Motor neuron (in vitro differentiated cells): Measurements from ENCODE around the gene RBMS3. TPM values are rescaled to one million over a fixed set of nuclear protein-coding genes. Genes with fewer than 3 reads are reported as not detected.

ENCODE experiments used
- ATAC-seq, 8 experiments: fragments of 200-7000 bp; cut with Tn5 transposase; replicated peaks in 6 of 8; 2 replicates each; pipeline ENCODE4 v1.8.0; 2021; ENCODE audit warnings: mild to moderate bottlenecking in 8 of 8, moderate library complexity in 8 of 8
- H3K27ac ChIP-seq, 2 donors: fragments of 250-450 bp; sonication (Bioruptor Pico); 2 replicates each; pipeline ENCODE4 v1.9.0; 2021; ENCODE audit warnings: antibody characterized with exemption in 2 of 2, mild to moderate bottlenecking in 2 of 2, moderate library complexity in 1 of 2
- H3K4me1 ChIP-seq, 2 donors: fragments of 250-450 bp; sonication (Bioruptor Pico); replicated peaks in 1 of 2; 2 replicates each; pipeline ENCODE4 v1.6.1; 2021; ENCODE audit warnings: antibody characterized with exemption in 2 of 2, mild to moderate bottlenecking in 2 of 2, moderate library complexity in 1 of 2
- H3K4me3 ChIP-seq, 5 donors: fragments of 250-450 bp; sonication (Bioruptor Pico); 2 replicates each; pipeline ENCODE4 v1.9.0; 2021; ENCODE audit warnings: antibody characterized with exemption in 5 of 5, mild to moderate bottlenecking in 5 of 5, moderate library complexity in 4 of 5
- WGBS, 10 experiments: fragments of 450-650 bp; shearing (Covaris generic); methylation state at CpG; one replicate each; pipeline ENCODE4 v1.0.0; 2022; 5-methylcytosine and 5-hydroxymethylcytosine counted together
- in situ Hi-C, 9 experiments: fragments of 400-800 bp; cut with MboI; loops; one replicate each; pipeline ENCODE4 v1.15.0; 2021; ENCODE audit warnings: low sequenced_read_pairs in 9 of 9, low pct_unique_long_range_greater_than_20kb in 2 of 9; ENCODE audit not compliant: unreplicated experiment in 9 of 9
- total RNA-seq, 8 experiments: library from RNA; unstranded; fragments of 300-600 nt; gene quantifications; 2 replicates each; pipeline versions ENCODE4 v1.2.3 to v1.2.4, GENCODE V29; 2022

Gene RBMS3
- total RNA-seq, 8 experiments from 2014 or later, result 11.0 to 63.7 (median 16.7) TPM

- WGBS, 10 experiments, result 86 to 100% (median 100%) methylated on average over 1 of the region's 1 CpG; no CpG with 5 or more reads in 3 of the 10 experiments
- in situ Hi-C loops, result no loop called here
- Histone ChIP-seq H3K4me3 (no peak overlapping the region), H3K4me1 (no peaks in the 10 kb centered on the region), H3K27ac (no peak overlapping the region)
- no peak for ATAC-seq
Observed at GRCh38 chr3:29481249-29481648, 200.4 kb downstream of the RBMS3 start.

- Histone ChIP-seq H3K4me1 (no peaks in the 10 kb centered on the region), H3K4me3 (no peak overlapping the region), H3K27ac (no peak overlapping the region)
- ATAC-seq, result no peak
- WGBS, 10 experiments, result 75 to 100% (median 100%) methylated on average over 1 to 3 of the region's 3 CpGs
- in situ Hi-C loops, result no loop called here
Observed at GRCh38 chr3:29481969-29482767, 201.3 kb downstream of the RBMS3 start.

- no peak for ATAC-seq
- in situ Hi-C loops, result no loop called here
- WGBS, 10 experiments, result 50 to 100% (median 84%) methylated on average over 1 to 2 of the region's 2 CpGs
- H3K4me1 ChIP-seq, result no peaks in the 10 kb centered on the region
- H3K4me3 ChIP-seq, result no peak overlapping the region
- no peak overlapping the region for H3K27ac ChIP-seq
Observed at GRCh38 chr3:29484633-29485032, 203.8 kb downstream of the RBMS3 start.

- H3K27ac ChIP-seq, result no peak overlapping the region
- no peak overlapping the region for H3K4me3 ChIP-seq
- H3K4me1 ChIP-seq, result no peaks in the 10 kb centered on the region
- ATAC-seq, result peak in 2 of 8 experiments; percentile 55 to 89
- in situ Hi-C loops, result no loop called here
- 56 to 100% (median 93%) methylated on average over 1 to 5 of the region's 5 CpGs; no CpG with 5 or more reads in 1 of the 10 experiments for WGBS, 10 experiments
Observed at GRCh38 chr3:29486096-29486495, 205.2 kb downstream of the RBMS3 start.

GRCh38 chr3:29486917-29487316 lies 206.0 kb downstream of the RBMS3 start:
- no peak for ATAC-seq
- no peaks in the 10 kb centered on the region for H3K4me1 ChIP-seq
- no peak overlapping the region for H3K4me3 ChIP-seq
- in situ Hi-C loops, result no loop called here
- H3K27ac ChIP-seq, result no peak overlapping the region
- WGBS, 10 experiments, result 65 to 100% (median 88%) methylated on average over 1 to 2 of the region's 2 CpGs

- in situ Hi-C loops, result no loop called here
- WGBS, 10 experiments, result 67 to 100% (median 81%) methylated on average over 1 of the region's 1 CpG; no CpG with 5 or more reads in 2 of the 10 experiments
- peak in 1 of 8 experiments; percentile 42 for ATAC-seq
Observed at GRCh38 chr3:29488922-29489321, 208.1 kb downstream of the RBMS3 start.

GRCh38 chr3:29493109-29493508 lies 212.2 kb downstream of the RBMS3 start:
- WGBS, 10 experiments, result 25 to 100% (median 94%) methylated on average over 1 to 3 of the region's 3 CpGs; no CpG with 5 or more reads in 2 of the 10 experiments
- no peak for ATAC-seq
- in situ Hi-C loops, result no loop called here
- H3K4me1 ChIP-seq, result no peaks in the 10 kb centered on the region
- no peak overlapping the region for H3K27ac ChIP-seq
- no peak overlapping the region for H3K4me3 ChIP-seq

More at GRCh38 chr3:29488922-29489321, 208.1 kb downstream of the RBMS3 start:
- H3K4me1 ChIP-seq, result no peaks in the 10 kb centered on the region
- no peak overlapping the region for H3K4me3 ChIP-seq
- no peak overlapping the region for H3K27ac ChIP-seq

- no peaks in the 10 kb centered on the region for H3K4me1 ChIP-seq
- peak in 2 of 8 experiments; percentile 78 to 93 for ATAC-seq
- H3K27ac ChIP-seq, result no peak overlapping the region
- WGBS, 10 experiments, result 17 to 91% (median 62%) methylated on average over 1 to 6 of the region's 6 CpGs
- no peak overlapping the region for H3K4me3 ChIP-seq
- in situ Hi-C loops, result no loop called here
Observed at GRCh38 chr3:29494305-29495036, 213.6 kb downstream of the RBMS3 start.

GRCh38 chr3:29497282-29497681 lies 216.4 kb downstream of the RBMS3 start:
- 79 to 100% (median 97%) methylated on average over 2 to 5 of the region's 5 CpGs for WGBS, 10 experiments
- in situ Hi-C loops, result no loop called here
- Histone ChIP-seq H3K4me1 (no peaks in the 10 kb centered on the region), H3K27ac (no peak overlapping the region), H3K4me3 (no peak overlapping the region)
- ATAC-seq, result no peak

GRCh38 chr3:29502771-29503170 lies 221.9 kb downstream of the RBMS3 start:
- no peak overlapping the region for H3K4me3 ChIP-seq
- in situ Hi-C loops, result no loop called here
- ATAC-seq, result no peak
- H3K27ac ChIP-seq, result no peak overlapping the region
- H3K4me1 ChIP-seq, result no peaks in the 10 kb centered on the region
- WGBS, 10 experiments, result 0 to 100% (median 49%) methylated on average over 1 to 2 of the region's 2 CpGs; no CpG with 5 or more reads in 1 of the 10 experiments

GRCh38 chr3:29503314-29503713 lies 222.4 kb downstream of the RBMS3 start:
- WGBS, 10 experiments, result 56 to 93% (median 81%) methylated on average over 1 to 3 of the region's 3 CpGs
- no peak for ATAC-seq
- in situ Hi-C loops, result no loop called here
- Histone ChIP-seq H3K4me1 (no peaks in the 10 kb centered on the region), H3K4me3 (no peak overlapping the region), H3K27ac (no peak overlapping the region)

GRCh38 chr3:29503958-29504357 lies 223.1 kb downstream of the RBMS3 start:
- no peak overlapping the region for H3K4me3 ChIP-seq
- in situ Hi-C loops, result no loop called here
- WGBS, 10 experiments, result 50 to 100% (median 89%) methylated on average over 1 to 3 of the region's 3 CpGs; no CpG with 5 or more reads in 1 of the 10 experiments
- no peak overlapping the region for H3K27ac ChIP-seq
- H3K4me1 ChIP-seq, result no peaks in the 10 kb centered on the region
- no peak for ATAC-seq

- H3K4me3 ChIP-seq, result no peak overlapping the region
- no peak overlapping the region for H3K27ac ChIP-seq
- in situ Hi-C loops, result no loop called here
- no peak for ATAC-seq
- H3K4me1 ChIP-seq, result no peaks in the 10 kb centered on the region
- WGBS, 10 experiments, result 67 to 100% (median 94%) methylated on average over 2 to 3 of the region's 3 CpGs
Observed at GRCh38 chr3:29506502-29506901, 225.6 kb downstream of the RBMS3 start.
